GM23248 (cell line): ENCODE data around the gene SENP1.

Experiments used
- EZH2 ChIP-seq: fragments of 200-600 bp; sonication (generic); IDR thresholded peaks from 2 replicates; pipeline ENCODE4 v1.6.1; 2018; ENCODE audit warnings: antibody characterized with exemption, mild to moderate bottlenecking; ENCODE audit not compliant: insufficient read depth, poor library complexity, severe bottlenecking
- EZH2phosphoT487 ChIP-seq: fragments of 200-600 bp; sonication (generic); IDR thresholded peaks from 2 replicates; pipeline ENCODE4 v1.6.1; 2018; ENCODE audit warnings: antibody characterized with exemption, moderate library complexity, mild to moderate bottlenecking, low read depth; ENCODE audit not compliant: insufficient read depth

GRCh38 chr12:48132826-48133225 is 26.9 kb upstream of the SENP1 start:
- TF ChIP-seq EZH2 (no peak), EZH2phosphoT487 (no peak)
